GM20000 (cell line): ENCODE measurements around the gene EEF2.
"Not testable (repeated sequence)": the region's sequence is repeated elsewhere in the genome, so short reads cannot be mapped to it uniquely, and the experiment has no call there.

Source experiments
- DNase-seq: peaks from one replicate; pipeline ENCODE4 v3.0.0; 2012; ENCODE audit warnings: low spot score
- TF ChIP-seq, protein P1 (sequence below): IDR thresholded peaks from 2 replicates; pipeline ENCODE4 v1.5.1; 2012; ENCODE audit warnings: mild to moderate bottlenecking, control low read depth; ENCODE audit errors: extremely low read depth, missing control alignments

EEF2 gene

DNA sequence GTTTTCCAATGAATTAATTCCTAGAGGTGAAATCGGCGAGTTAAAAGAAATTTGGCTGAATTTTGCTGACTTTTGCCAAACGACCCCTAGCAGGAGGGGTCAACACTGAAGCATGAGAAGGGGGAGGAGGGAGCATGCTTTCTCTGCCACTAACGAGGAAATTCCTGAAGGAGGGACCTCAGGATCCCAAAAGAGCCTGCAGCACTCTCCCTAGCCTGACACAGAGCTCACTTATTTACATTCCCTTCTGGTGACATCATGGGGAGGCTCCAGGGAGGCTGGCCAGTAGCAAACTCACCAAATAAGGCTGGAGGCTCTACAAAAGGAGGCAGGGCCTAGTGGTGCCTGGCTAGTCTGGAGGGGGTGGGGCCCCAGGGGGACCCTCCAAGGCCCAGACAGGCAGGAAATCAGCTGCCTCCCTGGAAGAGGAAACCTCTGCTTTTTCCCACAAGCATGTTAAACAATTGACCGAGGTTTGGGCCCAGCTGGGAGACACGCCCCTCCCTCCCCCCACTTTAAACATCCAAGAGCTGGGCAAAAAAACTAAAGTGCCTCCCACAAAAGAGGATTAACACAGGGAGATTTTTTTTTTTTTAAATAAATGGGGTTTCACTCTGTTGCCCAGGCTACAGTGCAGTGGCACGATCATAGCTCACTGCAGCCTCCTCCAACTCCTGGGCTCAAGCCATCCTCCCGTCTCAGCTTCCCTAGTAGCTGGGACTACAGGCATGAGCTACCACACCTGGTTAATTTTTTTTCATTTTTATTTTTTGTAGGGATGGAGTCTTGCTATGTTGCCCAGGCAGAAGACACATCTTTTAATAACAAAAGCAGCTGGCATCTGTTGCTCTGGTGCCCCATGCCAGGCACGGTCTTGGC lies 16.5 kb downstream of the EEF2 start:
- no peak for DNase-seq
- TF ChIP-seq, protein P1, sequence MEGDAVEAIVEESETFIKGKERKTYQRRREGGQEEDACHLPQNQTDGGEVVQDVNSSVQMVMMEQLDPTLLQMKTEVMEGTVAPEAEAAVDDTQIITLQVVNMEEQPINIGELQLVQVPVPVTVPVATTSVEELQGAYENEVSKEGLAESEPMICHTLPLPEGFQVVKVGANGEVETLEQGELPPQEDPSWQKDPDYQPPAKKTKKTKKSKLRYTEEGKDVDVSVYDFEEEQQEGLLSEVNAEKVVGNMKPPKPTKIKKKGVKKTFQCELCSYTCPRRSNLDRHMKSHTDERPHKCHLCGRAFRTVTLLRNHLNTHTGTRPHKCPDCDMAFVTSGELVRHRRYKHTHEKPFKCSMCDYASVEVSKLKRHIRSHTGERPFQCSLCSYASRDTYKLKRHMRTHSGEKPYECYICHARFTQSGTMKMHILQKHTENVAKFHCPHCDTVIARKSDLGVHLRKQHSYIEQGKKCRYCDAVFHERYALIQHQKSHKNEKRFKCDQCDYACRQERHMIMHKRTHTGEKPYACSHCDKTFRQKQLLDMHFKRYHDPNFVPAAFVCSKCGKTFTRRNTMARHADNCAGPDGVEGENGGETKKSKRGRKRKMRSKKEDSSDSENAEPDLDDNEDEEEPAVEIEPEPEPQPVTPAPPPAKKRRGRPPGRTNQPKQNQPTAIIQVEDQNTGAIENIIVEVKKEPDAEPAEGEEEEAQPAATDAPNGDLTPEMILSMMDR: no peak

- DNase-seq: not testable (repeated sequence)
These were observed 17.3 kb downstream of the EEF2 start for GRCh38 chr19:3967983-3968382.

DNA sequence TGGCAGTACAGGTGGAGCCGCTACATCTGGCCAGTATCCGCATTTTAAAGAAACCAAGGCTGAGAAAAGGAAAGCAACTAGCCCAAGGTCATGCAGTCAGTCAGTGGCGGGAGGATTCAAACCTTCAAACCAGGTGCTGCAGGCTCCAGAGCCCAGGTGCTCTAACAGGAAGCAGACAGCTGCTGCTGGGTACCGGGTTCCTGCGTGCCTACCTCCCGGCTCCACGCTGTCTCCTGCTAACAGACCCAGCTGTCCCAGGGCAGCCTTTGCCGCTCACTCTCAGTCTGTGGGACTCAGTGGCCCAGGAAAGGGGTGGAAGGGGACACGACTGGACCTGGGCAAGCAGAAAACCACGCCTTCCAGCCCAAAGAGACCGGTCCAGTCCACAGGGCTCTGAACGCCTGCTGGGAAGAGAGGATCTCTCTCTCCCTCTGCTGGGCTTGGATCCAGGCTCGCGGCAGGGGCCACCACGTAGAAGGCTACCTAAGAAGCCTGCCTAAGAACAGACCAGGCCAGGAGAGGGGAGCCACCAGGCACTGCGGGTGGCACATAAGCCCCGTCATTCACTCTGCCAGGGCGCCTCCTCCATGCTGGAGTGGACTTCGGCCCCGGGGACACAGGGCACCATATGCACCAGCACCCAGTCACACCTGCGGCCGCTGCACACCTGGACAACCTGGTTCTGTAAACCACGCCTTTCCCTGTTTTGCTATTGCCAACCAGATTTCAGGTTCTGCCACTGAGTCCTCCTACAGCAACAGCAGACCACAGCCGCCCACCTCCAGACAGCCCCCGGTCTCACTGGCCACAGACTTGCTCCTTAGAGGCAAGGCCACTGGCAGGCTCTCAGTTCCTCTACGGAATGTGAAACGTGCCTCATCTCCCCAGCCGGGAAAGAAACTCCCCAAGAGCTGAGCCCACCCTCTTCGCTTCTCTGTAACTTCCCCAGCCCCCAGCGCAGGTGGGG lies 18.9 kb downstream of the EEF2 start:
- TF ChIP-seq, protein P1: no peak
- no peak for DNase-seq

- TF ChIP-seq, protein P1: no peak
- DNase-seq: no peak
These were observed 20.7 kb downstream of the EEF2 start for GRCh38 chr19:3964256-3965194.

- TF ChIP-seq, protein P1: no peak
- no peak for DNase-seq
These were observed 21.6 kb downstream of the EEF2 start for GRCh38 chr19:3963458-3964255.

DNA sequence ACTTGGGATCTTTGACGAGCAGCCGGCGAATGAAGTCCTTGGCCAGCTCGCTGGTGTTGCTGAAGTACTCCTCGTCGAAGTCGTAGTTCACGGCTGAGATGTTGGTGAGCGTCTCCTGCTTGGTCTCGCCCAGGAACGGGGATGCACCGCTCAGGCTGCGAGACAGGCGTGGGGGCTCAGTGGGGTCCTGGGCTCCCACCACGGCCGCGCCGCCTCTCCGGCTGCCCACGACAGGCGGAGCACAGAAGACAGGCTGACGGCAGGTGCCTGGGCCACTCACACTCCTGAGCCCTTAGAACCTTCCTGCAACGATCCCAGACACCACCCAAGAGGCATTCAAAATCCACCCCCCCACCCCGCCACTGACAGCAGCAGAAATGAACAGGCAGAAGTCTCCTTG lies 24.3 kb downstream of the EEF2 start:
- no peak for DNase-seq
- TF ChIP-seq, protein P1: no peak

DNA sequence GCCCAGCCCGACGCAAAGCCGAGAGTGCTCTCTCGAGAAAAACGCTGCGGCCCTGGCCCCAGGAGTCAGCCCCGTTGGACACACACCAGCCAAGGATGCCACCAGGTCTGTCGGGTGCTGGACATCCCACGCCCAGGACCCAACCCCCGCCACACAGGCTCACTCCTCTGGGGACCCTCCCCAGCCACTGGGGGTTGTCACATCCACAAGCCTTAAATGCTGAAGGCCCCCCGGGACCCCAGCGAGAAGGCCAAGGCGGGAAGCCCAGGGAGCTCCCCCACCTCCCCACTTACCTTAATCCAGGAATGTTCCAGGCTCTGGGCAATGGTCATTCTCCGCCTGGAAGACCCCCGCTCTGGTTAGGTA lies 25.5 kb downstream of the EEF2 start:
- TF ChIP-seq, protein P1: no peak
- no peak for DNase-seq
